ENCODE data around the gene MYLK4. TPM values are rescaled to one million over a fixed set of nuclear protein-coding genes. Genes with fewer than 3 reads are reported as not detected.

Gene MYLK4
- total RNA-seq, 6 experiments from 2014 or later, result 0.10 to 0.21 (median 0.12) TPM

- Mint-ChIP-seq H3K9me3 (no peaks in the 10 kb centered on the region), H3K27ac (peak overlapping the region; percentile 12), H3K36me3 (ENCODE audit: low read depth) (peaks cover 14% of the 10 kb centered on the region), H3K27me3 (ENCODE audit: insufficient read depth) (0 out of 2 replicates have a peak, but pooled peaks cover 1% of the 10 kb centered on the region), H3K4me1 (ENCODE audit: low read depth) (peaks cover 69% of the 10 kb centered on the region), H3K4me3 (peak overlapping the region; percentile 92)
- no peak for DNase-seq
- TF ChIP-seq CTCF (IDR thresholded peaks at IDR 0.05), result no peak
Observed at GRCh38 chr6:2768696-2769095, 18.0 kb upstream of the MYLK4 start.

DNA sequence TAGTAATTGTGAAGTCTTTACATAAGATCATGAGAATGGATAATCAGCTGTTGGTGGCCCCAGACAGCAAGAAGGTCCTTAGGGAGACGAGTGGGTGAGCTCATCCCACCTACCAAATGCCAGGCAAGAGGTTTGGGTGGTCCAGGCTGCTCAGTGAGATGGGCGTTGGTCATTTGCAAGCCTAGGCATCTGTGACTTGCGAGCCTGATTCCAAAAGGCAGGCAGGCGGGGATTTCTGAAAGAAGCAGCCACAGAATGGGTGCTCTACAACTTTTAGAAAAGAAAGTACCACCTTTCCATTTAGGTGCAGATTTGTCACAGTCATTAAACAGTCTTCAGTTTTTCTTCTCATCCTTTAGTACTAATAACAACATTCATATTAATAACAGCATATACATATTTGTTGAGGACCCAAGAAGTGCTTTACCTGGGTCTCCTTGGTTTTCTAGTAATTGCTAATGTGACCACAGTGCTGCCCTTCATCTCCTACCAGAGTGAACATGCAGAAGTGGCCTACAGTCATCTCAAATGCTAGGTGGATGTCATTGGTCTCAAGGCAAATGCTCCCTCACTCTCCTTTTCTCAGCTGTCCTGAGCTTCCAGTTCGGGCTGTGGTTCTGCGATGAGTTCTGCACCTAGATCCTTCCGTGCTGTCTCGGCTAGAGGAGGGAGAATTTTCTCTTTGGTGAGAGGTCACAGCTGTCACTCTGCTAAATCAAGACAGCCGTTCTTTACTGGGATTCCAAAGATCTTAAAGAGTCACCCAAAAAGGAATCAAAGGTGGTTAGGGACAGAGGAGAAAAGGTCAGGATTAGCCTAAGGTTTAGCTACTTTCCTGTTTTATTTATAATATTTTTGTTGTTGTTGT lies 17.2 kb upstream of the MYLK4 start:
- DNase-seq, result no peak
- H3K27ac Mint-ChIP-seq, result peak overlapping the region; percentile 69
- peak overlapping the region; percentile 92 for H3K4me3 Mint-ChIP-seq
- H3K36me3 Mint-ChIP-seq (ENCODE audit: low read depth), result peaks cover 7% of the 10 kb centered on the region; the same call in 1 of the 2 replicates
- no peaks in the 10 kb centered on the region; the same call in 1 of the 2 replicates for H3K9me3 Mint-ChIP-seq
- no peak for TF ChIP-seq CTCF (IDR thresholded peaks at IDR 0.05)
- H3K4me1 Mint-ChIP-seq (ENCODE audit: low read depth), result peaks cover 61% of the 10 kb centered on the region
- H3K27me3 Mint-ChIP-seq (ENCODE audit: insufficient read depth), result 0 out of 2 replicates have a peak, but pooled peaks cover 1% of the 10 kb centered on the region

GRCh38 chr6:2766767-2767656 lies 16.3 kb upstream of the MYLK4 start:
- Mint-ChIP-seq H3K9me3 (no peaks in the 10 kb centered on the region; the same call in 1 of the 2 replicates), H3K36me3 (ENCODE audit: low read depth) (peaks cover 7% of the 10 kb centered on the region; the same call in 1 of the 2 replicates), H3K27ac (peak overlapping the region; percentile 69), H3K27me3 (ENCODE audit: insufficient read depth) (0 out of 2 replicates have a peak, but pooled peaks cover 1% of the 10 kb centered on the region), H3K4me3 (peak overlapping the region; percentile 92), H3K4me1 (ENCODE audit: low read depth) (peaks cover 58% of the 10 kb centered on the region)
- peak; percentile 32 for DNase-seq
- TF ChIP-seq CTCF (IDR thresholded peaks at IDR 0.05), result peak; percentile 55

DNA sequence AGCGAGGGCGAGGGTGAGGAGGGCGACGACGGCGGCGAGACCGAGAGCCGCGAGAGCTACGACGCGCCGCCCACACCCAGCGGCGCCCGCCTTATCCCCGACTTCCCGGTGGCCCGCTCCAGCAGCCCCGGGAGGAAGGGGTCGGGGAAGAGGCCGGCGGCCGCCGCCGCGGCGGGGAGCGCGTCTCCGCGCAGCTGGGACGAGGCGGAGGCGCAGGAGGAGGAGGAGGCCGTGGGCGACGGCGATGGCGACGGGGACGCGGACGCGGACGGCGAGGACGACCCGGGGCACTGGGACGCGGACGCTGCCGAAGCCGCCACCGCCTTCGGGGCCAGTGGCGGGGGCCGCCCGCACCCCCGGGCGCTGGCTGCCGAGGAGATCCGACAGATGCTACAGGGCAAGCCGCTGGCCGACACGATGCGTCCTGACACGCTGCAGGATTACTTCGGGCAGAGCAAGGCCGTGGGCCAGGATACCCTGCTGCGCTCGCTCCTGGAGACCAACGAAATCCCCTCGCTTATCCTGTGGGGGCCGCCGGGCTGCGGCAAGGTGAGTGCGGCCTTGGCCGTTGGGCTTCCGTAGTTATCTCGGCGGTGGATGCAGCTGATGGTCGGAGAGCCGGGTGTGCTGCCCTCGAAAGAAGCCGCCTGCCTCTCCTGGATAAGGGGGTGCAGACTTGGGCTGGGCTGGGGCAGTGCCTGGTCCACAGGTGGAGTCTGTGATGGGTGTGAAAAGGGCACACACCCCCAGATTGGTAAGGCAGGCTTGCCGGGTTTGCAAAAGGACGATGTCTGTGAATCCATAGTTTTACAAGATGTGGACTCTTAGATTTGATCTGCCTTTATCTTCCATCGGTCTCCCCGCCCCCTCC lies 15.4 kb upstream of the MYLK4 start:
- Mint-ChIP-seq H3K4me3 (peak overlapping the region; percentile 92), H3K27ac (peak overlapping the region; percentile 69), H3K4me1 (ENCODE audit: low read depth) (peaks cover 58% of the 10 kb centered on the region), H3K9me3 (no peaks in the 10 kb centered on the region; the same call in 1 of the 2 replicates), H3K27me3 (ENCODE audit: insufficient read depth) (0 out of 2 replicates have a peak, but pooled peaks cover 1% of the 10 kb centered on the region), H3K36me3 (ENCODE audit: low read depth) (peaks cover 7% of the 10 kb centered on the region; the same call in 1 of the 2 replicates)
- TF ChIP-seq CTCF (IDR thresholded peaks at IDR 0.05), result no peak
- peak; percentile 19 for DNase-seq
